RWPE1 (cell line): Measurements from ENCODE around the gene TM4SF4.
"Not testable (repeated sequence)": the region's sequence is repeated elsewhere in the genome, so short reads cannot be mapped to it uniquely, and the experiment has no call there.

Experiments
- CTCF ChIA-PET: fragments of 350-600 bp; sonication (Branson Sonifier 250); formaldehyde crosslinking; extraction: SDS; loops from one replicate; lab custom pipeline; 2021; lab: Yijun Ruan, JAX
- POLR2A ChIA-PET: fragments of 400-600 bp; formaldehyde crosslinking; extraction: SDS; loops from one replicate; lab custom pipeline; 2020; ENCODE audit warnings: antibody characterized with exemption; ENCODE audit not compliant: low non-redundant PET; lab: Yijun Ruan, JAX
- DNase-seq: peaks from one replicate; pipeline ENCODE4 v3.0.0; 2012; ENCODE audit warnings: low spot score
- H3K27ac ChIP-seq: fragments of 450-650 bp; 2 replicates; pipeline ENCODE4 v1.5.1; 2017
- TF ChIP-seq, protein P1 (sequence below): fragments of 450-650 bp; conservative IDR thresholded peaks from 2 replicates; pipeline ENCODE4 v1.5.1; 2017; ENCODE audit warnings: low read depth, mild to moderate bottlenecking

TM4SF4 gene

DNA sequence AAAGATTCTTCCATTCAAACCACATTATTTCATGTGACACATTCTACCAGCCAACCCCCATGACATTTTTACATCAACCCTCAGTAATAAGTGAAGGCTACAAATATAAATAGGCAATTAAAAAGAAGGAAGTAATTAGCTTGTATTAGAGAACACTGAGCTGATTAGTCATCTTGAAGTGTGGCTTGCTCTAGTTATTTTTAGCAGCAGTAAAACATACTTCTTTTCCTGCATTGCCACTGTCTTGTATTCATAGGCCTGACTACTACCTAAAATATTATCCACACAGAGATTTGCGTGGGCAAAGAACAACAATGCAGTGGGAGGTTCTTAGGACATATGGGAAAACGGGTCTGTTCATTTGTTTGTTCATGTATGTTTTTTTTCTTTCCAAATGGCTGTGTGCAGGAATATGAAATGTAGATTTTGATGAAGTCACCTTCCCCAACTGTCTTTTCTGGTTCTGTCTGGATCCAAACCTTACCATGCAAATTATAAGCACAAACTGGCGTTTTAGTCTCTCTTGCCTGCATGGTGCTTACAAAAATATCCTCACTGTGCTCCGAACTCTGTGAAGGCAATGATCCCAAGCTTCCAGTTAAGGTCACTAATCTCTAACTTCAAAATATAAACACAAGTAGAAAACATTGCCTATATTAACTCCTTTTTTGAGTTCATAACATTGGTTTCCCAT lies 31.5 kb upstream of the TM4SF4 start:
- CTCF ChIA-PET, result interaction anchor here (0.6 kb wide), 1 partner anchor 483 kb away, joined by 3 read pairs; no protein-coding TSS in a partner anchor
- TF ChIP-seq, protein P1, sequence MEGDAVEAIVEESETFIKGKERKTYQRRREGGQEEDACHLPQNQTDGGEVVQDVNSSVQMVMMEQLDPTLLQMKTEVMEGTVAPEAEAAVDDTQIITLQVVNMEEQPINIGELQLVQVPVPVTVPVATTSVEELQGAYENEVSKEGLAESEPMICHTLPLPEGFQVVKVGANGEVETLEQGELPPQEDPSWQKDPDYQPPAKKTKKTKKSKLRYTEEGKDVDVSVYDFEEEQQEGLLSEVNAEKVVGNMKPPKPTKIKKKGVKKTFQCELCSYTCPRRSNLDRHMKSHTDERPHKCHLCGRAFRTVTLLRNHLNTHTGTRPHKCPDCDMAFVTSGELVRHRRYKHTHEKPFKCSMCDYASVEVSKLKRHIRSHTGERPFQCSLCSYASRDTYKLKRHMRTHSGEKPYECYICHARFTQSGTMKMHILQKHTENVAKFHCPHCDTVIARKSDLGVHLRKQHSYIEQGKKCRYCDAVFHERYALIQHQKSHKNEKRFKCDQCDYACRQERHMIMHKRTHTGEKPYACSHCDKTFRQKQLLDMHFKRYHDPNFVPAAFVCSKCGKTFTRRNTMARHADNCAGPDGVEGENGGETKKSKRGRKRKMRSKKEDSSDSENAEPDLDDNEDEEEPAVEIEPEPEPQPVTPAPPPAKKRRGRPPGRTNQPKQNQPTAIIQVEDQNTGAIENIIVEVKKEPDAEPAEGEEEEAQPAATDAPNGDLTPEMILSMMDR, result no peak
- POLR2A ChIA-PET, result no interaction called here
- H3K27ac ChIP-seq, result no peak overlapping the region
- peak; percentile 18 for DNase-seq

DNA sequence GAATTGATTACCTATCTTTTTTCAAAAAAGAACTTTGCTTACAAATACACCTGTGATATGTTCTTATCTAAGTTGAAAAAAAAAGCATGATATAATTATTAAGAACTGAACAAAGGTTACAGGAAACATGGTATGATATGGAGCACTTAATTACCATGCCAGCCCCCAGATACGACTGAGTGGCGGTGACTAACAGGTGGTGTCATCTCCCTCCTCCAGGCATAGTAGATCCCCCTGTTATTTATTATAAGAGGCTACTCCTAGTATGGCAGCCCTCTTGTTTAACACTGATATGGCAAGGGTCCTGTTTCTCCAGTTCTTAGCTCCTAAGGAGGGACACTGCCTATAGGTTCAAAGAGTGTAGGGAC lies 31.0 kb upstream of the TM4SF4 start:
- no peak for DNase-seq
- H3K27ac ChIP-seq, result no peak overlapping the region
- TF ChIP-seq, protein P1, result no peak
- CTCF ChIA-PET, result interaction anchor here (0.6 kb wide), 1 partner anchor 323 kb away, joined by 3 read pairs; no protein-coding TSS in a partner anchor
- POLR2A ChIA-PET, result no interaction called here

- DNase-seq, POLR2A ChIA-PET, H3K27ac ChIP-seq, CTCF ChIA-PET: not testable (repeated sequence)
Measured at GRCh38 chr3:149444867-149445266, 29.6 kb upstream of the TM4SF4 start.

DNA sequence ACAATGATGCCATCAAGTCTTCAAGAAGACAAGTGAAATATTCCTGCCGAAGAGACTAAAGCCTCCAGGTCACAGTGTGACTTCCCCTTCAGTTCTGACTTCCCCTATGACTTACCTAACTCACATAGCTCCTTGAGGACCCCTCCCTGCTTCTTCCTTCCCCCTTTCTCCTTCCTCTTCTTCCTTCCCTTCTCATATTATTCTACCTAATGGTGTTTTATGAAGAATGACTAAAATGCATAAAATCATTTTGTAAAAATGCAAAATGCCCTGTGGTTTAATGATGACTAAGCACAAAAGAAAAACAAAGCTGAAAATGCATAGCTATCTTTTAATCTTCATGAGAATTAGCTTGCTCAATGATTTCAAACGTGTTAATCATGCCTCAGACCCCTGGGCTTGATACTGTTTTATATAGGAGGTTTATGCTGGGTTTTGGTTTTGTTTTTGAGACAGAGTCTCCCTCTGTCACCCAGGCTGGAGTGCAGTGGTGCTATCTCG lies 26.1 kb upstream of the TM4SF4 start:
- POLR2A ChIA-PET, result no interaction called here
- CTCF ChIA-PET, result no interaction called here
- H3K27ac ChIP-seq, result no peak overlapping the region
- TF ChIP-seq, protein P1, result no peak
- DNase-seq, result peak; percentile 38

DNA sequence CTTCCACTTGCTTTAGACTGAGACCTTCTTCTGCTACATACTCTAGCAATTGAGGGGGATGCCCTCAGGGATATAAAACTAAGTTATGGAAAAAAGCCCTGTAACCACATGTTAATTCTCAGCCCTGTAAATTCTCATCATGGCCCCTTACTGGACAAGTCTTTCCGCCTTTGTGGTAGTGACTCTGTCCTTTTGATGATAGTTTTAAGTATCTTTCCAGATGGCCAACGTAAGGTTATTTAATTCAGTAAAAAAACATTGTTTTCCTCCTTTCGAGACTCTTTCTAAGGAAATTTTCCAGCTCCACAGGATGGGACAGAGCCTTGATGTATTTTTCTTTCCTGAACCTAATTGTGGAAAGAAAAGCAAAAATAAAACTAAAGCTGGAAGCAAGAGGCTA lies 25.3 kb upstream of the TM4SF4 start:
- no peak for DNase-seq
- TF ChIP-seq, protein P1, result no peak
- no peak overlapping the region for H3K27ac ChIP-seq
- ChIA-PET CTCF (no interaction called here), POLR2A (no interaction called here)

DNA sequence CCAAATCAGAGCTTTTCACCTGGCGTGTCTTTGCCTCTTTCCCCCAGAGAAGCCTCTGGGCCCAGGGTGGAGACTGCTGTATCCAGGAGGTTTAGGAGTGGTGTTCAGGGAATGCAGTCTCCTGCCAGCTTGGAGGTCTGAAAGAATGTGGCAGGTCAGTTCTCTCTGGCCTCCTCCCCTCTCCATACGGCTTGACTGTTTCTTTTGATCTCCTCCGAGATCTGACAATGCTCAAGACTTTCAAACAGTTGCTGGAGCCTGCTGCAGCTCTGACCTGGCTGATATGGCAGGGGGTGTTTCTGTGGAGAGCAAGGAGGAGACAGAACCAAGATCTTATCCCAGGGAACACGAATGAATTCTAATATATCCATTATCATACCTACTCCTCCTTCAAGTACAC lies 24.7 kb upstream of the TM4SF4 start:
- POLR2A ChIA-PET, result no interaction called here
- CTCF ChIA-PET, result no interaction called here
- DNase-seq, result no peak
- H3K27ac ChIP-seq, result no peak overlapping the region
- TF ChIP-seq, protein P1, result no peak

- no peak for DNase-seq
- ChIA-PET CTCF (no interaction called here), POLR2A (no interaction called here)
- TF ChIP-seq, protein P1, result no peak
- H3K27ac ChIP-seq, result no peak overlapping the region
Measured at GRCh38 chr3:149450281-149450680, 24.2 kb upstream of the TM4SF4 start.
